ENCODE data around the gene CEACAM18.
A peak's percentile ranks its signal among the peaks of the same experiment; 100 is the strongest.

CEACAM18 gene

DNA sequence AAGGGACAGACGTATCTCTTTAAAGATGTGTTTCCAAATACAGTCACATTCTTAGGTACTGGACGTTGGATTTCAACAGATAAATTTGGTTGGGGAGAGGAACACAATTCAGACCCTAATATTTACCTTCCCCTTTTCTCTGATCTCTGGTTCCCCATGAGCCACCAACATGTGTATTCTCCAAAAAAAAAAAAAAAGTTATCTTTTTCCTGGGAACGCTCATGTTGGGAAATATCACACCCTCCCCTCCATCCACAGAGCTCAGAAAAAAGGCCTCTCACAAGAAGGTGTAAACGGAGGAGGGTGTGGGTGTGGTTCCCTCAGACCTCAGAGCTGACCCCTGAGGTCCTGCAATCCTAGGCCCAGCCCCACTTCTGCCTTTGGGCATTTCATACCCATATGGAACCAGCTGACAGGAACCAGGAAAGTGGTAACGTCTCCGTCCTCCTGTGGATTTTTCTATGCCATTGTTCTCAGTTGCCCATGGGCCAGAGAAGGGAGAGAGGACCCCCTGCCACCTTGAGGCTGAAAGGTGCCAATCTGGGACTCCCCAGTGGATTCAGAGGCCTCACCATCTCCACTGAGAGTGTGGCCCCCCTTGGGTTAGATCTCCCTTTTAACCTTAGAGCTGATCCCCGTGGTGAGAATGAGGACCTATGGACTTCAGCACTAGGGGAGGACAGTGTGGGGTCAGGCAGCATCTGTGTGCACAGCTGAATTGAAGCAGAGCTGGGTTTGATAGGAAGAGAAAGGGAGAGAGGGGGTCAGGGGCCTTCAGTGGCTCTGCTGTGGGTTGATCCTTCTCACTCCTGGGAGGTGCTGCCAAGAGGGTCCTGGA lies 31.7 kb downstream of the CEACAM18 start:
- Mint-ChIP-seq H3K4me1 (ENCODE audit: low read depth in 2 of 2) (no peaks in the 10 kb centered on the region), H3K4me3 (no peak overlapping the region), H3K9me3 (no peaks in the 10 kb centered on the region), H3K27ac (no peak overlapping the region), H3K27me3 (peaks cover 38 to 47% of the 10 kb centered on the region in 2 donors), H3K36me3 (ENCODE audit: insufficient read depth) (no peaks in the 10 kb centered on the region)
- DNase-seq (no peak), ATAC-seq (replicated peaks) (no peak)

DNA sequence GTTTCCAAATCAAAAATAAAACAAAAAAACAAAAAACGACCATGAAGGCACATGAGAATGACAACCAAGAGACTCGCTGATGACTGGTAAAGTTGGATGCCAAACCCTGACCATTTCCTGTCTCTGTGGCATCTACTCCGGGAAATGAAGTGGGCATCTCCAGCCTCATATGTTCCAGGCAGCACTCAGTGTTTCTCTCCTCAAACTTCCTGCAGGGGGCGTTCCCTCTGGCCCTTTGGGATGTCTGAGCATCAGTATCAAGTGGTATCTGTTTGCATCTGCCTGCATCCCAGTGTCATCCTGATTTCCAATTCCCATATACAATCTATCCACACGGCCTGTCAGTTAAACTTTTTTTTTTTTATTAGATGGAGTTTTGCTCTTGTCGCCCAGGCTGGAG lies 33.0 kb downstream of the CEACAM18 start:
- no peaks in the 10 kb centered on the region for H3K36me3 Mint-ChIP-seq (ENCODE audit: insufficient read depth)
- no peak overlapping the region for H3K4me3 Mint-ChIP-seq
- H3K27ac Mint-ChIP-seq, result no peak overlapping the region
- no peaks in the 10 kb centered on the region for H3K9me3 Mint-ChIP-seq
- ATAC-seq (replicated peaks), result no peak
- H3K27me3 Mint-ChIP-seq, result peaks cover 42 to 47% of the 10 kb centered on the region in 2 donors
- DNase-seq, result no peak
- no peaks in the 10 kb centered on the region for H3K4me1 Mint-ChIP-seq (ENCODE audit: low read depth in 2 of 2)

DNA sequence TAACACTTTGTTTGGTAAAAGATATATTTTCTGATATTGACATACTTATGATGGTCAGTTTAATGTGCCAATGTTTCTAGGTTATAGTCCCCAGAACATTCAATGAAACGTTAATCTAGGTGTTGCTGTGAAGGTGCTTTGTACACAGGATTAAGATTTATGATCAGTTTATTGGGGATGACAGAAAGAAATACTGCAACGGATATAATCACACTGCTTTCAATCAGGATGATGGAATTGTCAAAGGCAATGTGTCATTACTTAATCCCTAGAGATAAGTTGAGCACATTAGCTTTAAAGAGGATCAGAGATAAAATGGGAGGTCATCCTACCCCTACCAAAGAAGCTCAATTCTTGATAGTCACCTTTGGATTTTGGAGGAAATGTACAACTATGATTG lies 35.6 kb downstream of the CEACAM18 start:
- H3K27me3 Mint-ChIP-seq, result peaks cover 52 to 53% of the 10 kb centered on the region in 2 donors
- H3K9me3 Mint-ChIP-seq, result no peaks in the 10 kb centered on the region
- H3K4me1 Mint-ChIP-seq (ENCODE audit: low read depth in 2 of 2), result no peaks in the 10 kb centered on the region
- no peak overlapping the region for H3K4me3 Mint-ChIP-seq
- H3K27ac Mint-ChIP-seq, result no peak overlapping the region
- DNase-seq (no peak), ATAC-seq (replicated peaks) (no peak)
- H3K36me3 Mint-ChIP-seq (ENCODE audit: insufficient read depth), result no peaks in the 10 kb centered on the region

DNA sequence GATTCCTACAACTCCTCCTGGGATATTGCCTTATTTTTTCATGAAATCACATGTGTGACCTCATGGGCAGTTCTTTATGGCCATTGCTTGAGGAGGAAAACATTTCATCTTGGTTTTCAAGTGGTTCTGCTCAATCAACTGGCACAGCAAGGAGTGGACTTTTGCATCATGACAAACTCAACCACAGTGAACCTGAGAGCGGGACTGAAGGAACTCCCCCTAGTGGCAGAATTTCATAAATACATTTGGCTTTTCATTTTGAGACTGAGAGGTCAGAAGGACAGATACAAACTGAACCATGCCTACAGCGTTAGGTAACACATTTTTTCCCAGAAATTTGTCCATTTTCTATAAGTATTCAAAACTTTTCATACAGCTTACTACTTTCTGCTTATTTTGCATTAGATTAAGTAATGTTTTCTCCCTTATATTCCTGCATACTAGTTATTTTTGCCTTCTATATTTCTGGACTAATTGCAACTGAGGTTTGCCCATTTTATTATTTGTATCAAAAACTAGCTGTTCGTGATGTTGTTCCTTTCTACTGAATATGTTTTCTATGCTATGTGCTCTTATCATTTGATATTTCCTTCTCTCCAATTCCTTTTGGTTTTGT lies 36.6 kb downstream of the CEACAM18 start:
- no peak overlapping the region for H3K27ac Mint-ChIP-seq
- peak; percentile 10 to 28 (median 20) for DNase-seq
- no peaks in the 10 kb centered on the region for H3K4me1 Mint-ChIP-seq (ENCODE audit: low read depth in 2 of 2)
- no peak for ATAC-seq (replicated peaks)
- H3K4me3 Mint-ChIP-seq, result no peak overlapping the region
- peaks cover 48 to 50% of the 10 kb centered on the region in 2 donors for H3K27me3 Mint-ChIP-seq
- no peaks in the 10 kb centered on the region for H3K9me3 Mint-ChIP-seq
- H3K36me3 Mint-ChIP-seq (ENCODE audit: insufficient read depth), result no peaks in the 10 kb centered on the region

DNA sequence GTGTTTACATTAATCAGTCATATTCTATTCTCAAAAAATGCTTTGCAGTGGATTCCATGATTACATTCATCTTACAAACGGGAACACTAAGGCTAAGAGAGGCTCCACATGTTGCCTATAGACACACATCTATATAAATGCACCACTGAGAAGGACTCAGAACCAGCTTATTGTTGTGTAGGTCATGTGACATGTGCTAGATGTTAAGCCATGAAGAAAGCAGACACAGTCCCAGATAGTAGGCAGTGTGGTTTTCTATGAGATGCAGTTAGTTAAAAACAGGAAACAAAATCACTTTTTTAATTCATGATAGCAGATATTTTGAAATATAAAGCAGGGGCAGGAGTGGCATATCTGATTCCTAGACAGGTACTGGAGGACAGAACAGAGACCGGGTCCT lies 42.4 kb downstream of the CEACAM18 start:
- DNase-seq (no peak), ATAC-seq (replicated peaks) (no peak)
- Mint-ChIP-seq H3K4me1 (ENCODE audit: low read depth in 2 of 2) (no peaks in the 10 kb centered on the region), H3K27me3 (peaks cover 71 to 77% of the 10 kb centered on the region in 2 donors), H3K4me3 (no peak overlapping the region), H3K27ac (no peak overlapping the region), H3K36me3 (ENCODE audit: insufficient read depth) (peaks cover 3% of the 10 kb centered on the region), H3K9me3 (no peaks in the 10 kb centered on the region)

DNA sequence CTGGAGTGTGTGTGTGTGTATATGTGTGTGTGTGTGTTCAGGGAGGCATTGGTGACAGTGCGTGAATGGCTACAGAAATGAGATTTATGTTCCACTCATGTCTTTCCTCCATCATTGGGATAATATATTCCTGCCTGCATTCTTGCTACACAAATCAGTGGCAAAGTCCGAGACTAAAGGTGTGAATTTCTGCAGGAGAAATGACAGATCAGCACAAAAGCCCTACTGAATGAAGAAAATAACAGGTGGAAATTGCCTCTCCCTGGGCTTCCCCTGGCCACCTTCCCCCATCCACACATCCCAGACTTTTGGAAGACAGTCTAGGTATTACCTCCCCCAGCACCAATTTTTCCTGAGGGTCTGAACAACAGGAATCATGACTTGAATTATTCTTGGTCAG lies 43.0 kb downstream of the CEACAM18 start:
- Mint-ChIP-seq H3K36me3 (ENCODE audit: insufficient read depth) (peaks cover 3% of the 10 kb centered on the region), H3K27me3 (peaks cover 72 to 83% of the 10 kb centered on the region in 2 donors), H3K4me3 (no peak overlapping the region), H3K27ac (no peak overlapping the region), H3K4me1 (ENCODE audit: low read depth in 2 of 2) (no peaks in the 10 kb centered on the region), H3K9me3 (no peaks in the 10 kb centered on the region)
- ATAC-seq (replicated peaks), result no peak
- DNase-seq, result no peak

DNA sequence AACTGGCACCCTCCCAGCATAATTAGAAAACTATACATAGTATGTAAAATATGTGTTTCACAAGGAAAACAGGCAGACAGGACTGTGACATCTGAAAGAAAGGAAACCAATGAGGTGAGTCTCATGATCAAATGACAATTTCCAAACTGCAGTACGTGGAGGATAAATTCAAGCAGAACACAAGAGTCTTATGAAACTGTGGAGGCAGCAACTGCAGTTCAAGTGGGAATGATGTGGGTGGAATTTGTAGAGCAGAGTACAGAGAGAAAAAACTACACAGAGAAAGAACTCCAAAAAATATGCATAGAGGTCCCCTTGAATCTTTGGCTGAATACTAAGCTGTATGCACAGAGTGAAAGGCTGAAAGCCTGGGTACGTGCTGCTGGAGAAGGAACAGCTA lies 43.4 kb downstream of the CEACAM18 start:
- H3K4me3 Mint-ChIP-seq, result no peak overlapping the region
- DNase-seq (no peak), ATAC-seq (replicated peaks) (no peak)
- H3K27ac Mint-ChIP-seq, result no peak overlapping the region
- peaks cover 3% of the 10 kb centered on the region for H3K36me3 Mint-ChIP-seq (ENCODE audit: insufficient read depth)
- no peaks in the 10 kb centered on the region for H3K4me1 Mint-ChIP-seq (ENCODE audit: low read depth in 2 of 2)
- H3K27me3 Mint-ChIP-seq, result peaks cover 72 to 83% of the 10 kb centered on the region in 2 donors
- no peaks in the 10 kb centered on the region for H3K9me3 Mint-ChIP-seq

DNA sequence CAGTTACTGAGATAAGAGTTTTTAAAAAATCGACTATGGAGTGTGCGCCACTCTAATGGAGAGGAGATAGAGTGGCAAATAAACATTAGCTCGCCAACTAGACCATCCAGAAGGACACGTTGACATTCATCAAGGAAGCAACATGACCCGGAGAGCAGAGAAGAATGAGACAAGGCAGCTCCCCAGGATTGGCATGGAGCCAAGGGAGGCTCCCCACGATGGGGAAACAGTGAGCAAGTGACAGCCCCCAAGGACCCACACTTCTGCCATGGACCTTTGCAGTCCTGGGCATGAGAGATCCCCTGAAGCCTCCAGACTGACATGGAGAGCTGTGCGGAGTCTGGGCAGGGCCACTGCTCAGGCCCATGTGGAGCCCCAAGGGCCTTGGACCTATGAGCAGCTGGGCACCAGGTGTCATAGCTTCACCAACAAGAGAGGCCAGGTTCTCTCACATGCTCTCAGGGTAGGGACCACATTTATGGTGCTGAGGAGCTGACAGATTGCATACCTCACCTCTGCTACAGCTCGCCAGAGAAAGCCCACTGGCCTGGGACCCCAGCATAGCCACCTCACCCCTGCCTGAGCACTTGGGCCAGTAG lies 46.4 kb downstream of the CEACAM18 start:
- Mint-ChIP-seq H3K4me1 (ENCODE audit: low read depth in 2 of 2) (no peaks in the 10 kb centered on the region), H3K4me3 (no peak overlapping the region), H3K27me3 (peaks cover 77 to 81% of the 10 kb centered on the region in 2 donors), H3K27ac (no peak overlapping the region), H3K9me3 (no peaks in the 10 kb centered on the region), H3K36me3 (ENCODE audit: insufficient read depth) (peaks cover 8% of the 10 kb centered on the region)
- ATAC-seq (replicated peaks) (no peak), DNase-seq (no peak)

DNA sequence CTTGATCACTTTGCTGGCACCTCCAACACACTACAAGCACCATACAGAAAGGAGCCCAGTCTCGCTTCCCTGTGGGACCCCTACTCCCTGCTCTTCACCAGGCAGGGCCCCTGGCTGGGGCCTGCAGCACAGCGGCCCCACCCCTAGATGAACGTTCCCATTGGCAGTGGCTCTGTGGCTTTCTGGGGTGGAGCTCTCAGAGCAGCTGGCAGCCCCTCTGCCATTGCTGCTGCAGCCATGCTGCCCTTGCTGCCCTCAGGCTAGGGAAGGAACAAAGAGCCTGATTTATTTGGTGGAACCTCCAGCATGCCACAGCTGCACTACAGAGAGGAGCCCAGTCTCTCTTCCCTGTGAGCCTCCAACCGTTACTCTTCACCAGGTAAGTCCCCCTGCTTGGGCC lies 47.3 kb downstream of the CEACAM18 start:
- no peaks in the 10 kb centered on the region for H3K4me1 Mint-ChIP-seq (ENCODE audit: low read depth in 2 of 2)
- no peak overlapping the region for H3K4me3 Mint-ChIP-seq
- DNase-seq (no peak), ATAC-seq (replicated peaks) (no peak)
- peaks cover 85% of the 10 kb centered on the region in 2 donors for H3K27me3 Mint-ChIP-seq
- H3K27ac Mint-ChIP-seq, result no peak overlapping the region
- no peaks in the 10 kb centered on the region for H3K9me3 Mint-ChIP-seq
- H3K36me3 Mint-ChIP-seq (ENCODE audit: insufficient read depth), result peaks cover 8% of the 10 kb centered on the region

DNA sequence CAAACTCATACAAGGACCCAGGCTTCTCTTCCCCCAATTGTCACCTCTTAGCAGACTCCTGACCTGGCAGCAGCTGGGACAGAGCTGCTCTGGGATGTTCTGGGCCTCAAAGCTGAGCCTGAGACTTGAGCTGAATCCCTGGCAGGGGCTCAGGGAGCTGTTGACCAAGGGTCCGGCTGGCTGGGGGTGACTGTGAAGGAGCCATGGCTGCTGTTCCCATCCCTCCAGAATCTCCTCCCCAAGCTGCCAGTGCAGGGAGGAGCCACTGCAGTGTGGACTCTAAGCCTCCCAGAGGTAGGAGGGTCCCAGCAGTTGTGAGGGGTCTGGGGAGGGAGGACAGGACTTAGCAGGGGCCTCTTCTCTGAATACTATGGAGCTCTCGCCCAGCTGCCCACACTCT lies 51.0 kb downstream of the CEACAM18 start:
- H3K4me3 Mint-ChIP-seq, result no peak overlapping the region
- peaks cover 68 to 85% of the 10 kb centered on the region in 2 donors for H3K27me3 Mint-ChIP-seq
- no peak for ATAC-seq (replicated peaks)
- H3K4me1 Mint-ChIP-seq (ENCODE audit: low read depth in 2 of 2), result peaks cover 0 to 2% of the 10 kb centered on the region in 2 donors
- no peaks in the 10 kb centered on the region for H3K9me3 Mint-ChIP-seq
- H3K27ac Mint-ChIP-seq, result no peak overlapping the region
- peaks cover 5% of the 10 kb centered on the region for H3K36me3 Mint-ChIP-seq (ENCODE audit: insufficient read depth)
- no peak for DNase-seq

DNA sequence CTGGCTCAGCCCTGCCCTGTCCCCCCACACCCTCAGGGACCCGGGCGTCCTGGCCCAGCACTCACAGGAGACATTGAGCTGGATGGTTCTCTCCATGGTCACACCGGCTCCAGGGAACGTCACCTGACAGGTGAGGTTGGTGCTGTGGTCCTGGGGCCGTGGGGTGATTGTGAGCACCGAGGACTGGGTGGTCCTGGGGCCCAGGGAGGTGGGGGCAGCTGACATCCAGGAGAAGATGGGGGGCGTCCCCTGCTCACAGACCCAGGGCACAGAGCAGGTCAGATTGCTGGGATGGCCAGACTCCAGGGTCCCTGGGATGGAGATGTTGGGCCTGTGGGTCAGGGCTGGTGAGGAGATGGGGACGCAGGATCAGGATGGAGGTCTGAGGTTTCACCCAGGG lies 52.3 kb downstream of the CEACAM18 start:
- Mint-ChIP-seq H3K9me3 (no peaks in the 10 kb centered on the region), H3K27me3 (peaks cover 70 to 83% of the 10 kb centered on the region in 2 donors), H3K4me1 (ENCODE audit: low read depth in 2 of 2) (peaks cover 0 to 2% of the 10 kb centered on the region in 2 donors), H3K4me3 (no peak overlapping the region), H3K27ac (no peak overlapping the region), H3K36me3 (ENCODE audit: insufficient read depth) (peaks cover 5% of the 10 kb centered on the region)
- DNase-seq, result no peak
- ATAC-seq (replicated peaks), result no peak

DNA sequence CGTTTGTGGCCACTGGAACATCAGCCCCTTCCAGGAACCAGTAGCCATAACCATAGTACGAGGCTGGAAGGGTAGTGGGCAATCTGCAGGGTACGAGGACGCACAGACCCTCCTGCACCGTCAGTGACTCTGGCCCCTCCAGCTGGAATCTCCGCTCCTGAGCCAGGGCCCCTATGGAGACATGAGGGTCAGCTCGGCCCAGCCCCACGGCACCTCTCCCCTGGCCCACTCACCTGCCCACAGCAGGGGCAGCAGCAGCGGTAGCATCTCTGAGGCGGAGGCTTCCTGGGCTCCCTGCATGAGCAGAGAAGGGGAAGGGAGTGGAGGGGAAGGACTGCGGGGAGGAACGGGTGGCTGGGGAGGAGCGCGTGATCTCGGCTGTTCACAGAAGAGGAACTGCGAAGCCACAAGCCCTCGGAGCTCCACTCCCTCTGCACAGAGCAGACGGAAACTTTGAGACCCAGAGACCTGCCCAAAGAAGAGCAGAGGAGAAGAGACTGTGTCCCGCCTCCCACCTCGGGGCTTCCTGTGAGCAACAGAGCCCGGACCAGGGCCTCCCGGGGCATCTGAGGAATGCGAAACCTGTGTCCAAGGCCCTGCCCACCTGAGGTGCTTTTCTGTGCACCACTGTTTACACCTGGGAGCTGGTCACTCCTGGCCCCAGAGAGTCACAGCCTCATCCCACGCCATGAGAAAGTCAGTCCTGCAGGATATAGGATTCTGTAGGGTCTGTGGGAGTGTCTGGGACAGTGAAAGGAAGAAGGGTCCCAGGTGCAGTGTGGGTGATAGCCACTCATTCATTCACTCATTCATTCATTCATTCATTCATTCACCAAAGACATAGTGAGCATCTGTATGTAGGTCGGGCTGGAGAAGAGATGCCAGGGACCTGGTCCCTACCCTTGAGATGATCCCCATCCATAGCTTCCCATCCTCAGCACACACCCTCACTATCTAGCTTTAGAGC lies 53.3 kb downstream of the CEACAM18 start, which contains the start of gene SIGLEC6:
TSS of gene SIGLEC6 (minus strand) at position 322 of the 967 bp plus-strand sequence. CDS start at position 300, 22 bp downstream.
- peak; percentile 62 for ATAC-seq (replicated peaks)
- Mint-ChIP-seq H3K36me3 (ENCODE audit: insufficient read depth) (peaks cover 5% of the 10 kb centered on the region), H3K4me1 (ENCODE audit: low read depth in 2 of 2) (peaks cover 0 to 2% of the 10 kb centered on the region in 2 donors), H3K27me3 (peaks cover 70 to 82% of the 10 kb centered on the region in 2 donors), H3K9me3 (no peaks in the 10 kb centered on the region), H3K4me3 (no peak within 1 kb of the TSS), H3K27ac (no peak within 1 kb of the TSS)
- no peak for DNase-seq

DNA sequence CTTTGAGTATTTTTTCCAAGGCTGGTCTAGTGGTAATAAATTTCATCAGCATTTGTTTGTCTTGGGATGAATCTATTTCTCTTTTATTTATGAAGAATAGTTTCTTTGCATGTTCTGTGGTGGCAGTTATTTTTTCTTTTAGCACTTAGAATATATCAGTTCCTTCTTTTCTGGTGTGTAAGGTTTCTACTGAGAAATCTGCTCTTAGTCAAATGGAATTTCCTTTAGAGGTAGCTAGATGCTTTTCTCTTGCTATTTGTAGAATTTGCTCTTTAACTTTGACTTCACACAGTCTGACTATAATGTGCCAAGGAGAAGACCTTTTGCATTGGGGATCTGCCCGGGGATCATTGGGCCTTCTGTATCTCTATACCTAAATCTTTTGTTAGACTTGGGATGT lies 57.2 kb downstream of the CEACAM18 start:
- Mint-ChIP-seq H3K27me3 (peaks cover 69 to 85% of the 10 kb centered on the region in 2 donors), H3K27ac (no peak overlapping the region), H3K9me3 (no peaks in the 10 kb centered on the region), H3K4me3 (no peak overlapping the region), H3K36me3 (ENCODE audit: insufficient read depth) (no peaks in the 10 kb centered on the region), H3K4me1 (ENCODE audit: low read depth in 2 of 2) (peaks cover 0 to 2% of the 10 kb centered on the region in 2 donors)
- no peak for DNase-seq
- ATAC-seq (replicated peaks), result no peak

All from effector memory CD8-positive, alpha-beta T cell (primary cell).